Erythroblast (primary cell): ENCODE data around the gene MYOM3.

Experiments used
- GATA1 ChIP-seq: IDR thresholded peaks from 2 replicates; pipeline ENCODE4 v1.6.1; 2011; ENCODE audit warnings: low read depth, mild to moderate bottlenecking, control low read depth, low read length, moderate library complexity
- POLR2A ChIP-seq: IDR thresholded peaks from 2 replicates; pipeline ENCODE4 v1.6.1; 2011; ENCODE audit warnings: mild to moderate bottlenecking, low read length

DNA sequence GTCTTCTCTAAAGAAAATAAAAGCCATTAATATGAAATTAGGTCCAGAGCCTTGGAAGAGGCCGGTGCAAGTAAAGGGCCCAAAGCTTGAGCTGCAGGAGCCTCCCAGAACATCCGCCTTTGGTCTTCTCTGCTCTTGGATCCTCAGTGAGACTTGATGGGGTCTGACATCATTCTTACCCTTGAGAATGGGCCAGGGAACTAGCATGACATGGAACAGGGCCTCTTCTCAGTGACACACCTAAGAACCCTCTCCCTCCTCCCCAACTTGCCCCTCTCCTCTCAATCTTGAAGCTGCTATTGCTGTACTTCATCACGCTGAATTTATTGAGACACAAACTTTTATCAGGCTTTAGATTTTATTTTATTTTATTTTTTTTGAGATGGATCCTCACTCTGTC is 91.5 kb downstream of the MYOM3 start:
- no peak for TF ChIP-seq POLR2A
- no peak for TF ChIP-seq GATA1
